A673 (cell line): ENCODE results near the gene CAMSAP2.

ENCODE experiments used
- EZH2 ChIP-seq: fragments of 200-600 bp; sonication (generic); IDR thresholded peaks from 2 replicates; pipeline ENCODE4 v1.6.1; 2017; ENCODE audit warnings: borderline replicate concordance, low read depth, mild to moderate bottlenecking, mixed read lengths, antibody characterized with exemption, low read length; ENCODE audit not compliant: poor library complexity, severe bottlenecking
- TF ChIP-seq, protein P1 (sequence below): fragments of 300-800, 200-600 bp; sonication (generic); conservative IDR thresholded peaks from 2 replicates; pipeline ENCODE4 v1.5.1; 2017; ENCODE audit warnings: low read depth, mild to moderate bottlenecking, antibody characterized with exemption, low read length, moderate library complexity, mixed read lengths

DNA sequence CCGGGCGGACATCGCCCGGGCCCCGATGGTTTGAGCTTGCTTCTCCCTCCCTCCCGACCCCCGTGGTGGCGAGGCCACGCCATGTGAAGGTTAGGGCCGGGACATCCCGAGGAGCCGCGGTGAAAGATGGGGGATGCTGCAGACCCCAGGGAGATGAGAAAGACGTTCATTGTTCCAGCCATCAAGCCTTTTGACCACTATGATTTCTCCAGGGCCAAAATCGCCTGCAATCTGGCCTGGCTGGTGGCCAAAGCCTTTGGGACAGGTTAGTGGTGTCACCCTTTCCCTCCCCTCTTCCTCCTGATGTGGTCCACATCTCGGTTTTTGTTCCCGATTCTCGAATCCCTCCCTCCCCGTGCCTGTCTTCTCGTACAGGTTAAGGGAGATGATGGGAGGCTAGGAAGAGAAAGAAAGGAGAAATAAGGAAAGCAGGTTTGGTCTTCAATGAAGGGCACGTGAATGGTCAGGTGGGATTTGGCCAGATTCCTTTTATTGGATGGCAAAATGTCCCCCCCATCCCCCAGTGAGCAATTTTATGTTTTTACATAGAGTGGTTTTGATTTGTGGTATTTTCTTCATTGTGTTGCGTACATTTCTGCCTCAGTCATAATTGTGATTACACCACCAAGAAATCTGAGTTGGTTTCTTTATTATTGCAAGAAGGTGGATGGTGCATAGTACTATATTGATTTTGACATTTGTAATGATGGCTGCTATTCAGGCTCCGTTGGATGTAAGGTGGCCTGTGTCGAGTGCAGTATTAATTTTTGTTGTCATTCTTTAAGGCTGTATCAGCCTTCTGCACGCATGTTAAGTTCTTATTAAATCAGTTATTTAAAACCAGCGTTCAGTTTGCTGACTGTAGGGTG lies 1.2 kb downstream of the CAMSAP2 start:
- TF ChIP-seq, protein P1, sequence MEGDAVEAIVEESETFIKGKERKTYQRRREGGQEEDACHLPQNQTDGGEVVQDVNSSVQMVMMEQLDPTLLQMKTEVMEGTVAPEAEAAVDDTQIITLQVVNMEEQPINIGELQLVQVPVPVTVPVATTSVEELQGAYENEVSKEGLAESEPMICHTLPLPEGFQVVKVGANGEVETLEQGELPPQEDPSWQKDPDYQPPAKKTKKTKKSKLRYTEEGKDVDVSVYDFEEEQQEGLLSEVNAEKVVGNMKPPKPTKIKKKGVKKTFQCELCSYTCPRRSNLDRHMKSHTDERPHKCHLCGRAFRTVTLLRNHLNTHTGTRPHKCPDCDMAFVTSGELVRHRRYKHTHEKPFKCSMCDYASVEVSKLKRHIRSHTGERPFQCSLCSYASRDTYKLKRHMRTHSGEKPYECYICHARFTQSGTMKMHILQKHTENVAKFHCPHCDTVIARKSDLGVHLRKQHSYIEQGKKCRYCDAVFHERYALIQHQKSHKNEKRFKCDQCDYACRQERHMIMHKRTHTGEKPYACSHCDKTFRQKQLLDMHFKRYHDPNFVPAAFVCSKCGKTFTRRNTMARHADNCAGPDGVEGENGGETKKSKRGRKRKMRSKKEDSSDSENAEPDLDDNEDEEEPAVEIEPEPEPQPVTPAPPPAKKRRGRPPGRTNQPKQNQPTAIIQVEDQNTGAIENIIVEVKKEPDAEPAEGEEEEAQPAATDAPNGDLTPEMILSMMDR: no peak
- no peak for TF ChIP-seq EZH2
